Measurements from ENCODE around the gene PAM16.

PAM16 gene

DNA sequence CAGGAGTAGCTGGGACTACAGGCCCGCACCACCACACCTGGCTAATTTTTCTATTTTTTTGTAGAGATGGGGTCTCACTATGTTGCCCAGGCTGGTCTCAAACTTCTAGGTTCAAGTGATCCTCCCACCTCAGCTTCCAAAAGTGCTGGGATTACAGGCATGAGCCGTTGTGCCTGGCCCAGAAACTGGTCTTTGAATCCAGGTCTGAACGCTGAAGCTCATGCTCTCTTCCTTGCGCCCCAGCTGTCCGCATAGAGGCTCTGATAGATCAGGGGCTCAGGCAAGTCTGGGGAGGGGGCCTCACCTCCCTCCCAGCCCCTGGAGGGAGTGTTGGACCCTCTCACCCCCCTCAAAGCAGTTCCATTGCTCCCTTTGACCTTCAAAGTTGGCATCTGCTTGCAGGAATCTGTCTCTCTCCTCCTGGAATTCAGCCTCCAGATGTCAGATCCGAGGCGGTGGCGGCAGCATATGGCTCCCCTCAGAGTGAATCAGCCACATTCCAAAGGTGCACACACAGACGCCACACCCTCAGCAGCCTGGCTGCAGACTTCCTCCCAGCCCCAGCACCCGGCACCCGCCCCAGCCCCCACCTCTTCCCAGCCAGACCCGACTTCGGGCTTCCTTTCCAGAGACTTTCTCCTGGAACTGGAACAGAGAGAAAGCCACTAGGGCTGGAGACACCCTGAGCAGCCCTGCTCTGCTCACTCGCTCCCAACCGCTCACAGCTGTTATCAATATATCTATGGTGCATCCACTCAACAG lies 52.2 kb downstream of the PAM16 start:
- DNase-seq (ENCODE audit: low read depth in 2 of 2) = no peak

GRCh38 chr16:4297480-4297879 lies 53.6 kb downstream of the PAM16 start:
- DNase-seq (ENCODE audit: low read depth in 2 of 2) = no peak

DNA sequence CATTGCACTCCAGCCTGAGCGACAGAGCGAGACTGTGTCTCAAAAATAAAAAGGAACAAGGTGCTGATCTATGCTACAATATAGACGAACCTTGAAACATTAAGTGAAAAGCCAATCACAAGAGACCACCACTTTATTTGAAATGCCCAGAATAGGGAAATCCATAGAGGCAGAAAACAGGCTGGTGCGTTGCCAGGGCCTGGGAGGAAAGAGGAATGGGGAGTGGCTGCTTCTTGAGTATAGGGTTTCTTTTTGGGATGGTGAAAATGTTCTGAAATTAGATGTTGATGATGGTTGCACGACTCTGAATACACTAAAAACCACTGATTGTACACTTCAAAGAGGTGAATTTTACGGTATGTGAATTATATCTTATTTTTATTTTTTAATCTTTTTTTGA lies 55.5 kb downstream of the PAM16 start:
- no peak for DNase-seq (ENCODE audit: low read depth in 2 of 2)

DNA sequence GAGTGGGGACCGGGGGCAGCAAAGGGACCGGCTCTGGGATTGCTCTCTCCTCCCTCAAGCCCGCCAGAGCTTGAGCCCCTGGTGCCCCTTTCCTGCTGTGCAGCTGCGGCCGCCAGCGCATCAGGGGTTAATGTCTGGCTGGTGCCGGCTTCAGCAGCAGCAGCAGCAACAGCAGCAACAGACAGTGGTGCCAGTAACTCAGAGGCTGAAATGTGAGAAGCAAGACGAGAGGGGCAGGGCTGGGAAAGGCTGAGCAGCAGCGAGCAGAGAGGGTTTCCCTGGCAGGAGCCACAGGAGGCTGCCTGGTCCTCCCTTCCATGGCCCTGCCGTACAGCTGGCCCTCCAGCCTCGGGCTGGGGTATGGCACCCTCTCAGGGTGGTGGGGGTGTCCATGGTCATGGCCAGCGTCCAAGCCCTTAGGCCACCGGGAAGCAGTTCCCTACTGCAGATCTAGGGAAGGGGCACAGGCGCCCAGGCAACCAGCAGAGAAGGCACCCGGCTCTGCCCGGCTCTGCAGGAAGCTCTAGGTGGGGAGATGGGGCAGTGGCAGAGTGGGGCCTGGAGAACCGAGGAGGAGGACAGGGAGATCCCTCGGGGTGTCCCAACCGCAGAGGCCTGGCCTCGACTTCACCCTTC lies 57.2 kb downstream of the PAM16 start:
- no peak for DNase-seq (ENCODE audit: low read depth in 2 of 2)

- no peak for DNase-seq (ENCODE audit: low read depth in 2 of 2)
Observed at GRCh38 chr16:4293181-4293716, 57.9 kb downstream of the PAM16 start.

DNA sequence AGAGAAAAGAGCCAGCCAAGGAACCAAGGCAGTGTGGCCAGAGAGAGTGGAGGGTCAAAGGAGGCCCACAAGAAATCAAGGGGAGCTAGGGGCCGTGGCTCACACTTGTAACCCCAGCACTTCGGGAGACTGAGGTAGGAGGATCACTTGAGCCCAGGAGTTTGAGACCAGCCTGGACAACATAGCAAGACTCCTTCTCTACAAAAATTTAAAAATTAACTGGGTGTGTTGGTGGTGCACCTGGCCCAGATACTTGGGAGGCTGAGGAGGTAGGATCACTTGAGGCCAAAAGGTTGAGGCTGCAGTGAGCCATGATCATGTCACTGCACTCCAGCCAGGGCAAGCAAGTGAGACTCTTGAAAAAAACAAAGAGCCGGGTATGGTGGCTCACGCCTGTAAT lies 59.4 kb downstream of the PAM16 start:
- no peak for DNase-seq (ENCODE audit: low read depth in 2 of 2)

Data from stimulated activated CD8-positive, alpha-beta memory T cell treated with anti-CD3 and anti-CD28 coated beads, Interleukin-2, amount 100 ng/mL, for 1 hour (primary cell).